Superior temporal gyrus (tissue), 1 donor: ENCODE measurements around the gene TMEM72.
A peak's percentile ranks its signal among the peaks of the same experiment; 100 is the strongest.

ENCODE experiments used
- DNase-seq: peaks from one replicate; pipeline ENCODE4 v3.0.0-alpha.2; 2016; ENCODE audit errors: extremely low spot score

Gene TMEM72

DNA sequence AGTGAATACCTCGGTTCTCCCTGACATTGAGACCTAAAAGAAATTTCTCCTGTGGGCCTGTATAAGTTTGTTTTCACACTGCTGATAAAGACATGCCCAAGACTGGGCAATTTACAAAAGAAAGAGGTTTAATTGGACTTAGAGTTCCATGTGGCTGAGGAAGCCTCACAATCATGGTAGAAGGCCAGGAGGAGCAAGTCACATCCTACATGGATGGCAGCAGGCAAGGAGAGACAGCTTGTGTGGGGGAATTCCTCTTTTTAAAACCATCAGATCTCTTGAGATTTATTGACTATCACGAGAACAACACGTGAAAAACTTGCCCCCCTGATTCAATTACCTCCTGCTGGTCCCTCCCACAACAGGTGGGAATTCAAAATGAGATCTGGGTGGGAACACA is 6.7 kb downstream of the TMEM72 start:
- DNase-seq = no peak

DNA sequence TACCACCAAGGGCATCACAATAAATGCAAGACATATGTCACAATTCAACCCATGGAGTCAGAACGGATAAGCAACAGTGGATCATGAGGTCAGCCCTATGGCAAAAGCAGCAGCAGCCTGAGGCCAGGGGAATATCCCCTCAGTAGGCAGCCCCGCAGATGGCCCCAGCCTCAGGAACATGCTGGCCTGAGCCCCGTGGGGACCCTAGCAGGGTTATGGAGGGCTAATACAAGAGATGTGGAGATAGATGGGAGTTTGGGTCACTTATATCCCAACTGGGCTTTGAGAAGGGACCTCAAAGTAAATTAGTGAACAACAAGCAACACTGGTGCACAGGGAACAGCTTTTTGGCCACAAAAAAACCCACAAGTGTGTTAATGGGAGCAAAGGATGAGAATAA is 9.1 kb downstream of the TMEM72 start:
- DNase-seq = no peak

DNA sequence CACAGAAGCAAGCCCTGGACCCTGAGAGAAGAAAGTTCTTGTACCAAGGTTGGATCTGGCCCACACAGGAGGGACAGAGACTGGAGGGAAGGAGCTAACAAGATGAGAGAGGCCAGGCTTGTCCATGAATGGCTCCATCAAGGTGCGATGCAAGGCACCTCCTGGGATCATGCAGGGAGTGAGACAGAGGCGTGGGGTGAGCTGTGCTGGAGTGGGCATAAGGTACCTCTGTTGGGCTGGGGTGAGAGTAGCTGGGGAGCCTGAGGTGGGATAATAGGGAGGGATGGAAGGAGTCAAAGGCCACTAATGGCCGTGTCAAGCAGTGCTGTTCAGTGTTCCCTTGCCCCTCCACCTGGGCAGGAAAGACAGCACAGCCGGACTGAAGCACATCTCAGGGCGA is 9.9 kb downstream of the TMEM72 start:
- no peak for DNase-seq

DNA sequence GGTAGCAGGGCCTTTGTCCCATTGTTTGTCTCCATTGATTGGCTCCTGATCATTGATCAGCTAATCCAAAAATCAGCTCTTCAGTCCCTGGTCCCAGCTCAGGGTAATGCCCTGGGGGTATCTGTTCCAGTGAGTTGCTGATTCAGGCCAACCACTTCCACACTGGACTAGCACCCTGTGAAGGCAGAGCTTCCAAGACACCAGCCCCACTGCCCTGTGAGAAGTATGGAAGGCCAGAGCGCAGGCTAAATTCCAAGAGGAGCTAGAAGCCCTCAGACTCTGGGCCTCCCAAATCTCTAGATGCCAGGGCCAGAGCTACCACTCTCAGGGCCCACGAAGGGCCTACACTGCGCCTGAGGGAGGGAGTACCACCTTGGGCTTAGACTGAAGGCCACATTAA is 10.4 kb downstream of the TMEM72 start:
- DNase-seq = no peak

DNA sequence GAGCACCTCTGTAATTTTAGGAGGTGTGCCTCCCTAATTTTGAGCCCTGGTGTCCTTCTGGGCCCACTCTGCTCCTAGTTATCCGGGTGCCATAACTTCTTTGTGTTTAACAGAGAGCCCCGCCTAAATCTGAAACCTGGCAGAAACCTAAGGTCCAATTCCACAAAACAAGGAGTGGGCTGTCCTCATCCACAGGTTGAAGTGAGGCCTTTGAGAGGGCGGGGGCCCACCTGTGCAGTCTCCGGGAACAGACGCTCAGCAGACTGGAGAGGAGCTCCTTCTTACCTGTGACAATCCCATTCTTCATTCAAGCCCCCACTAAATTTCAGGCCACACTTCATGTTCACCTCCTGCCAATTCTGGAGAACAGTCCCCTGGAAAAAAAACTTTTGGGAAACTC is 10.9 kb downstream of the TMEM72 start:
- DNase-seq = no peak

DNA sequence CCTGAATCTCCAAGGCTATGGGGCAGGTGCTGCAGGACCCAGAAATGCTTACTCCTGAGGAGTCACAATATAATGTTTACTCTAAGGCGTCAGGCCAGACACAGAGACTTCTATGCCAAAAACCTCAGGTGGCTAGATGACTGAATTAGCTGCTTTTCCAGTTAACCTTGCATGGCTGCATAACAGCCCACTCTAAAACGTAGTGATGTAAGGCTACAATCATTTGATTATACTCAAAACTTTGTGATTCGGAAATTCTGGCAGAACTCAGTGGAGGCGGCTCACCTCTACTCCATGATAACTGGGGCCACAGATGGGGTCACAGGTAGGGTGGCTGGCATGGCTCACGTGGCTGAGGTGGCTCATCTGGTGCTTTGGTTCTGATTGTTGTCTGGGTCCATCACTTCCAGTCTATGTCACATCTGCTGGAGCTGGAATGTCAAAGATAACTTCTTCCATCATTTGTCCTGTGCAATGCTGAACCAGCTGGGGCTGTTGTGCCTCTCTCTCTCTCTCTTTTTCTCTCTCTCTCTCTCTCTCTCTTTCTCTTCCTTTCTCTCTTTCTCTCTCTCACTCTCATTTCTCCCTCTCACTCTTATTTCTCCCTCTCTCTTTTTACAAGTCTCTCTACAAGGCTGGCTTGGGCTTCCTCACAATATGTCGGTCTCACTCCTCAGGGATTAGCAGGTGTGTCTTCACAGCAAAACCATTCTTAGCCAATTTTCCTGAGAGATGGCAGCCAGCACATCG is 11.8 kb downstream of the TMEM72 start:
- no peak for DNase-seq

GRCh38 chr10:44923611-44924010 is 12.5 kb downstream of the TMEM72 start:
- DNase-seq = no peak

- no peak for DNase-seq
Measured at GRCh38 chr10:44924261-44925040, 13.3 kb downstream of the TMEM72 start.

DNA sequence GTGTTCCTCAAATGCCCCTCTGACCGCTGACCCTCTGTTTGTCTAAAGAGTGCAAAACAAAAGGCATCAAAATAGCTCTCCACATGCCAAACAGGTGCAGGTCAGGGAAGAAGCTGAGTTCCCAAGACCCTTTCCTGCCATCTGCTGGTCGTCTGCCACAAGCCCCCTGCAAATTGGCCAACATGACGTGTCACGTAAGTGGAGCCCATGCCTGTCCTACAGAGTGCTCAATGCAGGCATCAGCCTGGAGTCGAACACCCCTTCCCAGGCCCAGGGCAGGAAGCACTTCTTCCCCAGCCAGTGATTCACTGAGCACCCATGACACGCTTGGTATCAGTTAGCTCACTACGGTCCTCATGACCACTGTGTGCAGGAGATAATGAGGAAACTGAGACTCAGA is 14.1 kb downstream of the TMEM72 start:
- no peak for DNase-seq

- no peak for DNase-seq
Measured at GRCh38 chr10:44925811-44926750, 14.9 kb downstream of the TMEM72 start.

- no peak for DNase-seq
Measured at GRCh38 chr10:44926751-44927351, 15.7 kb downstream of the TMEM72 start.

DNA sequence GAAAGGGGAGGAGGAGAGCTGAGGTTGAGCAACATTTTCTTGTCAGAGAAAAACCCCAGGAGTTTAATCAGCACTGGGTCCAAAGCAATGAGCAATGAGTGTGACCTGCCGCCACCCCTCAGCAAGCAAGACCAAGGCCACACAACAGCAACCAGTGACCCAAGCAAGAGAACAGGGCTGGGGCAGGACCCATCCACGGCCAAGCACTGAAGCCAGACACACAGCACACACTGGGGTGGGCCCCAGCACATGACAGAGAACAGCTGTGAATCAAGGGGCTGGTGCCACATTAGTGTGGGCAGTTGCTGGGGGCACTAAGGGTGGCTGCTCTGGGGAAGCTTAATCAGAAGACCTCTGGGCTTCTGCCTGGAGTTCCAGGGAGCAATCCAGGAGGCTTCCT is 16.2 kb downstream of the TMEM72 start:
- DNase-seq = no peak

DNA sequence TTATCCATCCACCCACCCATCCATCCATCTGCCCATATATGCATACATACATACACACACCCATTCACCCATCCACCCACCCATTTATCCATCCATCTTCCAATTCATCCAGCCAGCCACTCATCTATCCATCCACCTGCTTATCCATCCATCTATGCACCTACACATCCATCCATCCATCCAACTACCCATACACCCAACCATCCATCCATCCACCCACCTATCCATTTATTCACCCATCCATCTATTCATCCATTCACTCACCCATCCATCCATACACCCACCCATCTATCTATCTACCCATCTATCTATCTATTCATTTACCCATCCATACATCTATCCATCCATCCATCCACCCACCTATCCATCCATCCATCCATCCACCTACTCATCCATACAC is 17.3 kb downstream of the TMEM72 start:
- no peak for DNase-seq

DNA sequence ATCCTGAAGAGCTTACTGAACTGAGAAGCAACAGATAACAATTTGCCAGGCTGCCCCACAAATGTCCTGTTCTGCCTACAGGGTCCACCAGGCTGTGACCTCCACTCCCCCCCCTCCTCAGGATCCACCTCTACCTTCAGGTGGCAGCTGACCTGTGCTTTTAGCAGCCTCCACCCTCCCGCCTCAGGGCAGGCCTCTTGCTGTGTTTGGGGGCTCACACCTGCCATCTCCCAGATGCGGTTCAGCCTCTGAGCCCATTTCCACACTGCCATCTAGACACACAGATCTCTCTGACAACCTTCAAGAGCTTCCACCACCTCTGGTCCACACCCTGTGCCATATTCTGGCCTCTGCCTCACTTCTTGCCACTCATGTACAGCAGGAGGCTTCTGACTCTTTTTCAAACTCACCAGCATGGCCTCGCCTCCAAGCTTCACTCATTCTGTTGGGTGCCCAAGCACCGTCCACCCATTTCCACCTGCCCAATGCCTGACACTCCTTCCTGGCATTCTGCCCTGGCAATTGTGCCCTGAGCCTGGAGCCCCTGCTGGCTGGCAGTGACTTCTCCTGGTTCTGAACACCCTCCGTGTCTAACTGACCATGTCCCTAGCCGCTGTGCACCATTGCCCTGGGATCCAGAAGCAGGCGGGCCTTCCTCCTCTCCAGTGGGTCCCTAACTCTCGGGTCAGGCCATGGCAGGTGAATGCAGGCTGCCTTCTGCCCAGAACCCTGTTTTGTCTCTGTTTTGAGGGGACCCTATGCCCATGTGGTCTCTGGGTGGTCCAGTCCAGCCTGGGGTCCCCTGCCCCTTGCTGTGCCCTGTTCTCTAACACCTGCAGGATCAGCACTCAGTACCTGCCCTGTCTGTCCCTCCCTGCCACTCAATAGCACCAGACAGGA is 18.5 kb downstream of the TMEM72 start:
- no peak for DNase-seq

- DNase-seq = no peak
Measured at GRCh38 chr10:44930904-44931620, 19.9 kb downstream of the TMEM72 start.

- DNase-seq = no peak
Measured at GRCh38 chr10:44931621-44932516, 20.7 kb downstream of the TMEM72 start.

- peak; percentile 93 for DNase-seq
Measured at GRCh38 chr10:44932517-44933450, 21.6 kb downstream of the TMEM72 start.
